Measurements from ENCODE around the gene TRMT10B. TPM values are rescaled to one million over a fixed set of nuclear protein-coding genes. Genes with fewer than 3 reads are reported as not detected.
A peak's percentile ranks its signal among the peaks of the same experiment; 100 is the strongest.
"Not testable (repeated sequence)": the region's sequence is repeated elsewhere in the genome, so short reads cannot be mapped to it uniquely, and the experiment has no call there.

The TRMT10B gene
- total RNA-seq, 4 donors from 2014 or later = 3.8 to 25.3 (median 8.9) TPM

DNA sequence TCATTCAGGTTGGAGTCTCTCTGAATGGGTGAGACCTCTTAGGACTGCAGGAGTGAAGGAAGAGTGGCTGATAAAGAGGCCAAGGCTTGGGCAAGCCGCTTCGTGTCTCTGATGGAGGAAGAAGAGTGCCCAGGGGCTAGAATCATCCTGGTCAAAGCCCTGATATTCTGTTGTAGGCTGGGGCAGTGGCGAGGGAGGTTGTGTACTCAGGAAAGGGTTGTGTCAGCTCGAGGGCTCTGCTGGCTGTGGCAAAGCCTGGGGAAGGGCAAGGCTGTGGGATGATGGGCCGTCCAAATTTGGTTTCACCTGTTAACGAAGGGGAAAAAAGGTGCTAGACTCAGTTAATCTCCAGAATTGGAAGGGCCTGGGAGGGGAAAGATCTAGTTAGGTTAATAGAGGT lies 2.4 kb upstream of the TRMT10B start:
- no peaks in the 10 kb centered on the region for H3K9me3 ChIP-seq
- no peak overlapping the region for H3K27ac ChIP-seq
- no peak for DNase-seq (ENCODE audit: low spot score in 2 of 2)
- 78% methylated on average over 6 of the region's 6 CpGs for WGBS
- TF ChIP-seq POLR2AphosphoS5 (IDR thresholded peaks at IDR 0.05) = no peak
- no peak for TF ChIP-seq EP300 (IDR thresholded peaks at IDR 0.05)
- no peak for TF ChIP-seq POLR2A (IDR thresholded peaks at IDR 0.05)
- TF ChIP-seq, protein P1, sequence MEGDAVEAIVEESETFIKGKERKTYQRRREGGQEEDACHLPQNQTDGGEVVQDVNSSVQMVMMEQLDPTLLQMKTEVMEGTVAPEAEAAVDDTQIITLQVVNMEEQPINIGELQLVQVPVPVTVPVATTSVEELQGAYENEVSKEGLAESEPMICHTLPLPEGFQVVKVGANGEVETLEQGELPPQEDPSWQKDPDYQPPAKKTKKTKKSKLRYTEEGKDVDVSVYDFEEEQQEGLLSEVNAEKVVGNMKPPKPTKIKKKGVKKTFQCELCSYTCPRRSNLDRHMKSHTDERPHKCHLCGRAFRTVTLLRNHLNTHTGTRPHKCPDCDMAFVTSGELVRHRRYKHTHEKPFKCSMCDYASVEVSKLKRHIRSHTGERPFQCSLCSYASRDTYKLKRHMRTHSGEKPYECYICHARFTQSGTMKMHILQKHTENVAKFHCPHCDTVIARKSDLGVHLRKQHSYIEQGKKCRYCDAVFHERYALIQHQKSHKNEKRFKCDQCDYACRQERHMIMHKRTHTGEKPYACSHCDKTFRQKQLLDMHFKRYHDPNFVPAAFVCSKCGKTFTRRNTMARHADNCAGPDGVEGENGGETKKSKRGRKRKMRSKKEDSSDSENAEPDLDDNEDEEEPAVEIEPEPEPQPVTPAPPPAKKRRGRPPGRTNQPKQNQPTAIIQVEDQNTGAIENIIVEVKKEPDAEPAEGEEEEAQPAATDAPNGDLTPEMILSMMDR (IDR thresholded peaks at IDR 0.05) = no peak
- H3K4me1 ChIP-seq = peaks cover 15% of the 10 kb centered on the region
- no peaks in the 10 kb centered on the region for H3K36me3 ChIP-seq
- H3K27me3 ChIP-seq = no peaks in the 10 kb centered on the region
- no peak overlapping the region for H3K4me3 ChIP-seq

DNA sequence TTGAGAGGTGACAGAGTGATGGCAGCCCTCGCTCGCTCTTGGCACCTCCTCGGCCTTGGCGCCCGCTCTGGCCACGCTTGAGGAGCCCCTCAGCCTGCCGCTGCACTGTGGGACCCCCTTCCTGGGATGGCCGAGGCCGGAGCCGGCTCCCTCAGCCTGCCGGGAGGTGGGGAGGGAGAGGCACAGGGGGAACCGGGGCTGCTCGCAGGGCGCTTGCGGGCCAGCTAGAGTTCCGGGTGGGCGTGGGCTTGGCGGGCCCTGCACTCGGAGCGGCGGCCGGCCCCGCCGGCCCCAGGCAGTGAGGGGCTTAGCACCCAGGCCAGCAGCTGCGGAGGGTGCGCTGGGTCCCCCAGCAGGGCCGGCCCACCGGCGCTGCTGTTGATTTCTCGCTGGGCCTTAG lies 1.9 kb upstream of the TRMT10B start:
- not testable (repeated sequence) for H3K4me3 ChIP-seq; H3K27ac ChIP-seq; H3K36me3 ChIP-seq; DNase-seq (ENCODE audit: low spot score in 2 of 2); H3K9me3 ChIP-seq; H3K27me3 ChIP-seq
- H3K4me1 ChIP-seq = peaks cover 15% of the 10 kb centered on the region
- 92% methylated on average over 15 of the region's 30 CpGs for WGBS

DNA sequence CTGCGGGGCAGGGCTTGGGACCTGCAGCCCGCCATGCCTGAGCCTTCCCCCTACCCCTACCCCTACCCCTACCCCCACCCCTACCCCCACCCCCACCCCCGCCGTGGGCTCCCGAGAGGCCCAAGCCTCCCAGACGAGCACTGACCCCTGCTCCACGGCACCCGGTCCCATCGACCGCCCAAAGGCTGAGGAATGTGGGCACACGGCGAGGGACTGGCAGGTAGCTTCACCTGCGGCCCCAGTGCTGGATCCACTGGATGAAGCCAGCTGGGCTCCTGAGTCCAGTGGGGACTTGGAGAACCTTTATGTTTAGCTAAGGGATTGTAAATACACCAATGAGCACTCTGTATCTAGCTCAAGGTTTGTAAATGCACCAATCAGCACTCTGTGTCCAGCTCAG lies 1.5 kb upstream of the TRMT10B start:
- not testable (repeated sequence) for DNase-seq (ENCODE audit: low spot score in 2 of 2); H3K9me3 ChIP-seq; H3K27me3 ChIP-seq; H3K36me3 ChIP-seq; H3K27ac ChIP-seq; H3K4me3 ChIP-seq
- WGBS = no CpG with 5 or more reads among the region's 13 CpGs
- peaks cover 15% of the 10 kb centered on the region for H3K4me1 ChIP-seq

DNA sequence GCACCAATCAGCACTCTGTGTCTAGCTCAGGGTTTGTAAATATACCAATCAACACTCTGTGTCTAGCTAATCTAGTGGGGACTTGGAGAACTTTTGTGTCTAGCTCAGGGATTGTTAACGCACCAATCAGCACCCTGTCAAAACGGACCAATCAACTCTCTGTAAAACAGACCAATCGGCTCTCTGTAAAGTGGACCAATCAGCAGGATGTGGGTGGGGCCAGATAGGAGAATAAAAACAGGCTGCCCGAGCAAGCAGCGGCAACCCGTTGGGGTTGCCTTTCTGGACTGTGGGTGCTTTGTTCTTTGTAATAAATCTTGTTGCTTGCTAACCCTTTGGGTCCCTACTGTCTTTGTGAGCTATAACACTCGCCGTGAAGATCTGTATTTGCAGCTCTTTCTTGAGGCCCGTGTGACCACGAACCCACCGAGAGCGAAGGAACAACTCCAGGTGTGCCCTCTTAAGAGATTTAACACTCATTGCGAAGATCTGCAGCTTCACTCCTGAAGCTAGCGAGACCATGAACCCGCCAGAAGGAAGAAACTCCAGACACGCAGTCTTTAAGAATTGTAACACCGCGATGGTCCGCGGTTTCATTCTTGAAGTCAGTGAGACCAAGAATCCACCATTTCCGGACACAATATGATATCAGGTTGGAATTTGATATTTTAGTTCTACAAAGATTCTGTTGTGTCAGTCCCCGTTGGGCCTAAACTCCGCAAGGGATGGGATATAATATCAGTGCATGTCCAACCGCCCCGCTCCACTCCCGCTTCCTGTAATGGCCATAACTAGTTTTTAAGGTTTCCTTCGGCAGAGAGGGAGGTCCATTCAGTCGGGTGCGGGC lies 740 bp upstream of the TRMT10B start:
- H3K4me3 ChIP-seq = peak overlapping the region; percentile 82
- no peak for TF ChIP-seq EP300 (IDR thresholded peaks at IDR 0.05)
- TF ChIP-seq POLR2A (IDR thresholded peaks at IDR 0.05) = no peak
- TF ChIP-seq POLR2AphosphoS5 (IDR thresholded peaks at IDR 0.05) = no peak
- TF ChIP-seq, protein P1 (IDR thresholded peaks at IDR 0.05) = no peak
- no peaks in the 10 kb centered on the region for H3K9me3 ChIP-seq
- no peak overlapping the region for H3K27ac ChIP-seq
- no peak for DNase-seq (ENCODE audit: low spot score in 2 of 2)
- no peaks in the 10 kb centered on the region for H3K27me3 ChIP-seq
- H3K36me3 ChIP-seq = no peaks in the 10 kb centered on the region
- peaks cover 15% of the 10 kb centered on the region for H3K4me1 ChIP-seq
- WGBS = 88% methylated on average over 29 of the region's 29 CpGs

DNA sequence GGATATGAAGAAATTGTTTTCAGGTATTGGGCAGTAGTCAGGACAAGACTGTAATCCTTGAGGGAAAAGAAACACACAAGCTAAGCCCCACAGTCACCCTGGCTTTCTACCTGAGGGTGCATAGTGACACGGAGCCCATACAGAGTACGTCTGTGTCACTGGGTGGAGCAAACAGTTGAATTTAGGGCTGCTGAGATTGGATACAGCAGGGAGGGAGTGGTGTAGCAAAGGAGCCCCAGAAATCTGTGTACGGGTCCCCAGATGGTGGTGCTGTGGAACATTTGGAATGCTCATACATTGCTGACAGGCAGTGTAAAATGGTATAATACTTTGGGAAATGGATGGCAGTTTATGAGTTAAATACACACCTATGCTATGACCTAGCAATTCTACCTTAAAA lies 5.1 kb downstream of the TRMT10B start:
- Histone ChIP-seq H3K4me1 (peaks cover 12% of the 10 kb centered on the region), H3K4me3 (no peak overlapping the region), H3K9me3 (no peaks in the 10 kb centered on the region), H3K36me3 (peaks cover 5% of the 10 kb centered on the region), H3K27ac (no peak overlapping the region), H3K27me3 (no peaks in the 10 kb centered on the region)
- no peak for DNase-seq (ENCODE audit: low spot score in 2 of 2)
- WGBS = 82% methylated on average over 3 of the region's 3 CpGs
- TF ChIP-seq EP300 (IDR thresholded peaks at IDR 0.05) (no peak), POLR2A (IDR thresholded peaks at IDR 0.05) (no peak), POLR2AphosphoS5 (IDR thresholded peaks at IDR 0.05) (no peak)
- TF ChIP-seq, protein P1 (IDR thresholded peaks at IDR 0.05) = no peak

DNA sequence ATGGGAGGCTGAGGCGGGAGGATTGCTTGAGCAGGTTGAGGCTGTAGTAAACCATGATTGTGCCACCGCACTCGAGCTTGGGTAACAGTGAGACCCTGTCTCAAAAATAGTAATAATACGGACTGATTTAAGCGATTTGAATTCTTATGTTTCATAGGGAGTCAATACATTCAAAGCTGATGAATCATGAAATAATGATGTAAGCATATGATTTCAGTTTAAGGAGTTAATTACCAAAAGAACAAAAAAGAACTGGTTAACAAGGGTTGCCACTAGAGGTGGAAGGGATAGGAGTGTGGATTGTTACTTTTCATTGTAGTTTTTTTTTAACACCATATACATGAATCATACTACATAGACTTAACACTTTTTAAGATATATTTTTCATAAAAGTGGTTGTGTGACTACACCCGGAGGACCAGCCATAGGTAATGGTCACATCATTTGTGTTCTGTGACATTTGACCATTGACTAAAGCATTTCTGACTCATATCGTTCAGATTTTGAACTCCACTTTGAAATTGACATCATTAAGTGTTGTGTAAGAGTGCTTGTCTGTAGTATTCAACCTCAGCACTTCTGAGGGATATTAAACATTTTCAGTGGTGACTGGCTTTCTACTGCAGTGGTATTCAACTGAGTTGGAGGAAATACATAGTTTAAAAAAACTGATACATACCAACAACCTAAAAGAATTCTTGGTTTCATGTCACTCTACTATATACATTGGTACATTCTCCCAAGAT lies 7.0 kb downstream of the TRMT10B start:
- Histone ChIP-seq H3K27ac (no peak overlapping the region), H3K4me1 (no peaks in the 10 kb centered on the region), H3K9me3 (no peaks in the 10 kb centered on the region), H3K36me3 (peaks cover 12% of the 10 kb centered on the region), H3K27me3 (no peaks in the 10 kb centered on the region), H3K4me3 (no peak overlapping the region)
- TF ChIP-seq POLR2AphosphoS5 (IDR thresholded peaks at IDR 0.05) (no peak), EP300 (IDR thresholded peaks at IDR 0.05) (no peak), POLR2A (IDR thresholded peaks at IDR 0.05) (no peak)
- TF ChIP-seq, protein P1 (IDR thresholded peaks at IDR 0.05) = no peak
- 92% methylated on average over 7 of the region's 7 CpGs for WGBS
- no peak for DNase-seq (ENCODE audit: low spot score in 2 of 2)
